K562 (cell line): ENCODE results near the gene TRMT2A. TPM values are rescaled to one million over a fixed set of nuclear protein-coding genes. Genes with fewer than 3 reads are reported as not detected.
A peak's percentile ranks its signal among the peaks of the same experiment; 100 is the strongest.

Experiments used
- BCOR ChIP-seq: fragments of 450-650 bp; IDR thresholded peaks from 2 replicates; pipeline ENCODE4 v1.6.1; 2016
- CBX3 ChIP-seq, 2 experiments: IDR thresholded peaks; 1 replicate in 1 of 2; 2 replicates in 1 of 2; pipeline ENCODE4 v1.6.1; 2012; ENCODE audit warnings: inconsistent platforms in 2 of 2, low read length in 2 of 2, borderline replicate concordance in 1 of 2, control low read depth in 1 of 2
- CHD2 ChIP-seq: IDR thresholded peaks from 2 replicates; pipeline ENCODE4 v1.6.1; 2011; ENCODE audit warnings: low read depth, low read length
- CUX1 ChIP-seq: fragments of 200-800 bp; sonication (Bioruptor generic); IDR thresholded peaks from 2 replicates; pipeline ENCODE4 v1.6.1; 2016; ENCODE audit warnings: missing genetic modification characterization, missing compliant biosample characterization
- CXXC5 ChIP-seq: fragments of 250-450 bp; sonication (Bioruptor Pico); IDR thresholded peaks from 2 replicates; pipeline ENCODE4 v1.8.0; 2022; ENCODE audit warnings: inconsistent platforms, mild to moderate bottlenecking, moderate library complexity
- ETV1 ChIP-seq: fragments of 450-650 bp; conservative IDR thresholded peaks from 2 replicates; pipeline ENCODE4 v1.6.1; 2016; ENCODE audit warnings: missing genetic modification characterization, control low read depth, low read depth, missing compliant biosample characterization
- EWSR1 ChIP-seq: fragments of 450-650 bp; IDR thresholded peaks from 2 replicates; pipeline ENCODE4 v1.6.1; 2018; ENCODE audit warnings: borderline replicate concordance, mild to moderate bottlenecking, low read depth, moderate library complexity; ENCODE audit not compliant: partially characterized antibody
- GTF2F1 ChIP-seq: IDR thresholded peaks from 2 replicates; pipeline ENCODE4 v1.6.1; 2011; ENCODE audit warnings: low read depth, low read length, improper control_type of control experiment
- HEY1 ChIP-seq: fragments of 250-450 bp; sonication (Bioruptor Pico); IDR thresholded peaks from 2 replicates; pipeline ENCODE4 v1.5.0; 2020; ENCODE audit warnings: mild to moderate bottlenecking, moderate library complexity, borderline replicate concordance
- HOMEZ ChIP-seq: fragments of 250-450 bp; sonication (Bioruptor Pico); IDR thresholded peaks from 2 replicates; pipeline ENCODE4 v1.4.0; 2020; ENCODE audit warnings: mild to moderate bottlenecking, moderate library complexity
- NFATC3 ChIP-seq: fragments of 450-650 bp; IDR thresholded peaks from 2 replicates; pipeline ENCODE4 v1.6.1; 2017; ENCODE audit warnings: mild to moderate bottlenecking
- PCBP2 ChIP-seq: fragments of 200-400 bp; formaldehyde crosslinking; IDR thresholded peaks from 2 replicates; pipeline ENCODE4 v1.6.1; 2018; ENCODE audit warnings: low read length, low read depth, mild to moderate bottlenecking, moderate library complexity; ENCODE audit not compliant: poor library complexity, severe bottlenecking
- PTBP1 ChIP-seq: fragments of 200-400 bp; formaldehyde crosslinking; IDR thresholded peaks from 2 replicates; pipeline ENCODE4 v1.6.1; 2017; ENCODE audit warnings: low read depth, low read length
- SMC3 ChIP-seq: conservative IDR thresholded peaks from 2 replicates; pipeline ENCODE4 v1.6.1; 2011; ENCODE audit warnings: low read depth, low read length, improper control_type of control experiment; ENCODE audit not compliant: insufficient read depth
- U2AF2 ChIP-seq: fragments of 200-400 bp; formaldehyde crosslinking; optimal IDR thresholded peaks from 2 replicates; pipeline ENCODE3; 2017; ENCODE audit warnings: low read depth, mild to moderate bottlenecking, low read length
- VEZF1 ChIP-seq: fragments of 200-800 bp; sonication (Bioruptor generic); IDR thresholded peaks from 2 replicates; pipeline ENCODE4 v1.6.1; 2017; ENCODE audit warnings: missing genetic modification characterization, missing compliant biosample characterization
- YBX1 ChIP-seq: fragments of 450-650 bp; IDR thresholded peaks from 2 replicates; pipeline ENCODE4 v1.7.1; 2016; ENCODE audit warnings: mild to moderate bottlenecking
- ZFP30 ChIP-seq: fragments of 250-450 bp; sonication (Bioruptor Pico); IDR thresholded peaks from 2 replicates; pipeline ENCODE4 v1.8.0; 2022; ENCODE audit warnings: moderate library complexity, mild to moderate bottlenecking, inconsistent platforms, borderline replicate concordance
- ZNF232 ChIP-seq: sonication (generic); formaldehyde crosslinking; IDR thresholded peaks from 2 replicates; pipeline ENCODE4 v1.8.0; 2022; ENCODE audit warnings: mild to moderate bottlenecking, missing genetic modification reagents
- ZNF384 ChIP-seq: IDR thresholded peaks from 2 replicates; pipeline ENCODE4 v1.6.1; 2012; ENCODE audit warnings: low read depth, low read length, improper control_type of control experiment
- ZNF696 ChIP-seq: fragments of 250-450 bp; sonication (Bioruptor Pico); conservative IDR thresholded peaks from 2 replicates; pipeline ENCODE4 v1.4.0; 2020; ENCODE audit warnings: mild to moderate bottlenecking, moderate library complexity
- polyA plus RNA-seq, 8 experiments: library from polyadenylated mRNA; depleted of rRNA in 4 of 8; stranded (reverse) in 5 of 8; unstranded in 3 of 8; fragments of >200 nt; fragmentation: Nextera tagmentation in 2 of 8; fragmentation: Illumina TruSeq in 1 of 8; extraction: Ambion mirVana in 2 of 8; extraction: Trizol in 1 of 8; gene quantifications; 2 replicates each; pipeline versions ENCODE4 v1.2.1 to v1.2.3, GENCODE V29; 2011 to 2014; ENCODE audit warnings: inconsistent platforms in 1 of 8, missing spikeins in 1 of 8
- total RNA-seq, 7 experiments: library from RNA; depleted of rRNA in 6 of 7; stranded (reverse); fragments of >200 nt in 6 of 7; fragmentation: Illumina TruSeq in 2 of 7; extraction: Trizol in 2 of 7; gene quantifications; 2 replicates each; pipeline versions ENCODE4 v1.2.1 to v1.2.3, GENCODE V29; 2011 to 2021; ENCODE audit warnings: low replicate concordance in 1 of 7

Gene TRMT2A
- total and polyA plus RNA-seq, 9 of the 15 experiments (the other 6 are each of a cell fraction or from before 2014, with no cell fraction given), result 1.6 to 265 (median 140) TPM

GRCh38 chr22:20110359-20110985, 6.6 kb downstream of the TRMT2A start (continued):
- no peak for TF ChIP-seq EWSR1
- TF ChIP-seq HEY1, result no peak
- no peak for TF ChIP-seq VEZF1 (CRISPR knock-in tag)
- TF ChIP-seq HOMEZ (CRISPR knock-in tag), result no peak
- no peak for TF ChIP-seq ZNF232 (CRISPR knock-in tag)
- no peak for TF ChIP-seq ZNF384
- no peak for TF ChIP-seq PCBP2
- TF ChIP-seq CHD2, result no peak
- no peak for TF ChIP-seq CXXC5 (CRISPR knock-in tag)
- no peak for TF ChIP-seq YBX1
- 0 out of 2 replicates have a peak, but pooled peaks have one; percentile 4 for TF ChIP-seq SMC3
- TF ChIP-seq U2AF2, result no peak
- no peak for TF ChIP-seq ETV1 (tag)
- no peak for TF ChIP-seq CUX1 (CRISPR knock-in tag)
- TF ChIP-seq CBX3 (IDR thresholded peaks at IDR 0.05; ENCODE audit: borderline replicate concordance in 1 of 2, low read length in 2 of 2), result no peak
- TF ChIP-seq GTF2F1, result no peak
- TF ChIP-seq NFATC3, result peak; percentile 32; the same call in 1 of the 2 replicates
- TF ChIP-seq ZFP30 (CRISPR knock-in tag), result no peak
- TF ChIP-seq ZNF696 (CRISPR knock-in tag), result no peak
- TF ChIP-seq BCOR, result no peak
- no peak for TF ChIP-seq PTBP1
